Smooth muscle cell (in vitro differentiated cells): ENCODE results near the gene ZBTB16. TPM values are rescaled to one million over a fixed set of nuclear protein-coding genes. Genes with fewer than 3 reads are reported as not detected.
A peak's percentile ranks its signal among the peaks of the same experiment; 100 is the strongest.

Experiments used
- DNase-seq: peaks from one replicate; lab custom pipeline; 2025; ENCODE audit not compliant: unreplicated experiment; lab: John Stamatoyannopoulos, UW
- H2AFZ ChIP-seq: fragments of 200-600 bp; sonication (generic); 2 replicates; pipeline ENCODE4 v1.6.0; 2016; ENCODE audit warnings: antibody characterized with exemption, low read depth, mild to moderate bottlenecking
- H3F3A ChIP-seq: fragments of 200-600 bp; sonication (generic); 2 replicates; pipeline ENCODE4 v1.6.0; 2017; ENCODE audit warnings: antibody characterized with exemption, low read depth
- H3K27ac ChIP-seq: fragments of 200-600 bp; sonication (generic); 2 replicates; pipeline ENCODE4 v1.5.1; 2016; ENCODE audit warnings: low read depth, mild to moderate bottlenecking
- H3K27me3 ChIP-seq: fragments of 200-600 bp; sonication (generic); 2 replicates; pipeline ENCODE4 v1.6.1; 2016; ENCODE audit warnings: low read depth, mild to moderate bottlenecking
- H3K36me3 ChIP-seq: fragments of 200-600 bp; sonication (generic); 2 replicates; pipeline ENCODE4 v1.5.1; 2016; ENCODE audit warnings: low read depth
- H3K4me1 ChIP-seq: fragments of 200-600 bp; sonication (generic); 2 replicates; pipeline ENCODE4 v1.5.1; 2016; ENCODE audit warnings: low read depth
- H3K4me2 ChIP-seq: fragments of 200-600 bp; sonication (generic); 2 replicates; pipeline ENCODE4 v1.6.0; 2016; ENCODE audit warnings: mild to moderate bottlenecking
- H3K4me3 ChIP-seq: fragments of 200-600 bp; sonication (generic); 2 replicates; pipeline ENCODE4 v1.5.1; 2016; ENCODE audit warnings: mild to moderate bottlenecking
- H3K79me2 ChIP-seq: fragments of 200-600 bp; sonication (generic); 2 replicates; pipeline ENCODE4 v1.6.0; 2016; ENCODE audit warnings: low read depth, mild to moderate bottlenecking
- H3K9ac ChIP-seq: fragments of 200-600 bp; sonication (generic); 2 replicates; pipeline ENCODE4 v1.6.0; 2016; ENCODE audit warnings: low read depth
- H3K9me3 ChIP-seq: fragments of 200-600 bp; sonication (generic); replicated peaks from 2 replicates; pipeline ENCODE4 v1.5.1; 2016; ENCODE audit warnings: low read depth
- H4K20me1 ChIP-seq: fragments of 200-600 bp; sonication (generic); 2 replicates; pipeline ENCODE4 v1.6.0; 2016; ENCODE audit warnings: low read depth
- CTCF ChIP-seq: fragments of 200-600 bp; sonication (generic); IDR thresholded peaks from 2 replicates; pipeline ENCODE4 v1.5.1; 2017; ENCODE audit warnings: borderline replicate concordance, mild to moderate bottlenecking, antibody characterized with exemption; ENCODE audit not compliant: insufficient read depth, poor library complexity, severe bottlenecking
- WGBS: methylation state at CpG from one replicate; pipeline ENCODE4 v1.1.7; 2016; ENCODE audit warnings: low lambda C conversion rate; 5-methylcytosine and 5-hydroxymethylcytosine counted together
- polyA plus RNA-seq: library from polyadenylated mRNA; unstranded; fragments of >200 nt; fragmentation: Nextera tagmentation; extraction: Ambion mirVana; gene quantifications from 2 replicates; pipeline ENCODE4 v1.2.1, GENCODE V29; 2016
- total RNA-seq: library from RNA; depleted of rRNA; stranded (reverse); fragments of >200 nt; gene quantifications from 2 replicates; pipeline ENCODE4 v1.2.3, GENCODE V29; 2014

The ZBTB16 gene
- total and polyA plus RNA-seq, 2 experiments from 2014 or later, result not detected

- Histone ChIP-seq H3K4me1 (peaks cover 5% of the 10 kb centered on the region), H3K4me2 (peak overlapping the region; percentile 46), H3K27ac (no peak overlapping the region), H3K79me2 (no peaks in the 10 kb centered on the region), H3K9me3 (peaks cover 4% of the 10 kb centered on the region), H2AFZ (no peak overlapping the region), H4K20me1 (no peaks in the 10 kb centered on the region), H3K36me3 (no peaks in the 10 kb centered on the region), H3K9ac (no peak overlapping the region), H3F3A (peaks cover 7% of the 10 kb centered on the region), H3K27me3 (no peaks in the 10 kb centered on the region), H3K4me3 (no peak overlapping the region)
- 57% methylated on average over 3 of the region's 3 CpGs for WGBS
- DNase-seq, result no peak
- TF ChIP-seq CTCF, result no peak
Observed at GRCh38 chr11:114285599-114285998, 226.1 kb downstream of the ZBTB16 start.

GRCh38 chr11:114286229-114286628 lies 226.7 kb downstream of the ZBTB16 start:
- no peak for TF ChIP-seq CTCF
- no peaks in the 10 kb centered on the region for H3K79me2 ChIP-seq
- peaks cover 5% of the 10 kb centered on the region for H3K4me1 ChIP-seq
- no peak for DNase-seq
- H2AFZ ChIP-seq, result no peak overlapping the region
- H3K4me3 ChIP-seq, result no peak overlapping the region
- H3K9ac ChIP-seq, result no peak overlapping the region
- H3K27ac ChIP-seq, result no peak overlapping the region
- H3K4me2 ChIP-seq, result no peak overlapping the region
- peaks cover 13% of the 10 kb centered on the region for H3F3A ChIP-seq
- no peaks in the 10 kb centered on the region for H3K27me3 ChIP-seq
- peaks cover 4% of the 10 kb centered on the region for H3K9me3 ChIP-seq
- H3K36me3 ChIP-seq, result no peaks in the 10 kb centered on the region
- WGBS, result 94% methylated on average over 3 of the region's 3 CpGs
- H4K20me1 ChIP-seq, result no peaks in the 10 kb centered on the region

- Histone ChIP-seq H3K36me3 (no peaks in the 10 kb centered on the region), H3K9me3 (peaks cover 4% of the 10 kb centered on the region), H3F3A (peaks cover 19% of the 10 kb centered on the region), H3K27ac (no peak overlapping the region), H3K9ac (no peak overlapping the region), H2AFZ (no peak overlapping the region), H3K4me1 (peaks cover 11% of the 10 kb centered on the region), H3K27me3 (no peaks in the 10 kb centered on the region), H3K79me2 (no peaks in the 10 kb centered on the region), H4K20me1 (no peaks in the 10 kb centered on the region), H3K4me2 (no peak overlapping the region), H3K4me3 (no peak overlapping the region)
- TF ChIP-seq CTCF, result no peak
- WGBS, result 76% methylated on average over 2 of the region's 2 CpGs
- DNase-seq, result no peak
Observed at GRCh38 chr11:114287154-114287553, 227.6 kb downstream of the ZBTB16 start.

GRCh38 chr11:114288136-114288535 lies 228.6 kb downstream of the ZBTB16 start:
- no peaks in the 10 kb centered on the region for H3K36me3 ChIP-seq
- H3K4me2 ChIP-seq, result no peak overlapping the region
- no peaks in the 10 kb centered on the region for H3K27me3 ChIP-seq
- peaks cover 22% of the 10 kb centered on the region for H3F3A ChIP-seq
- no peak overlapping the region for H3K4me3 ChIP-seq
- H3K4me1 ChIP-seq, result peaks cover 17% of the 10 kb centered on the region
- H3K27ac ChIP-seq, result no peak overlapping the region
- no peak overlapping the region for H3K9ac ChIP-seq
- no peak overlapping the region for H2AFZ ChIP-seq
- H3K79me2 ChIP-seq, result no peaks in the 10 kb centered on the region
- 74% methylated on average over 2 of the region's 2 CpGs for WGBS
- DNase-seq, result no peak
- TF ChIP-seq CTCF, result no peak
- H3K9me3 ChIP-seq, result peaks cover 4% of the 10 kb centered on the region
- H4K20me1 ChIP-seq, result no peaks in the 10 kb centered on the region
